AG10803 (cell line): ENCODE measurements around the gene DUSP5.

ENCODE experiments used
- DNase-seq: peaks from one replicate; pipeline ENCODE4 v3.0.0; 2010; ENCODE audit warnings: low read depth
- H3K4me3 ChIP-seq: 2 replicates; pipeline ENCODE4 v1.5.1; 2011; ENCODE audit warnings: mild to moderate bottlenecking, low read length, control low read depth
- TF ChIP-seq, protein P1 (sequence below): conservative IDR thresholded peaks from 2 replicates; pipeline ENCODE4 v1.5.1; 2011; ENCODE audit warnings: mild to moderate bottlenecking, low read length, control low read depth, inconsistent platforms

DUSP5 gene

GRCh38 chr10:110511734-110512449 lies 14.2 kb downstream of the DUSP5 start:
- TF ChIP-seq, protein P1, sequence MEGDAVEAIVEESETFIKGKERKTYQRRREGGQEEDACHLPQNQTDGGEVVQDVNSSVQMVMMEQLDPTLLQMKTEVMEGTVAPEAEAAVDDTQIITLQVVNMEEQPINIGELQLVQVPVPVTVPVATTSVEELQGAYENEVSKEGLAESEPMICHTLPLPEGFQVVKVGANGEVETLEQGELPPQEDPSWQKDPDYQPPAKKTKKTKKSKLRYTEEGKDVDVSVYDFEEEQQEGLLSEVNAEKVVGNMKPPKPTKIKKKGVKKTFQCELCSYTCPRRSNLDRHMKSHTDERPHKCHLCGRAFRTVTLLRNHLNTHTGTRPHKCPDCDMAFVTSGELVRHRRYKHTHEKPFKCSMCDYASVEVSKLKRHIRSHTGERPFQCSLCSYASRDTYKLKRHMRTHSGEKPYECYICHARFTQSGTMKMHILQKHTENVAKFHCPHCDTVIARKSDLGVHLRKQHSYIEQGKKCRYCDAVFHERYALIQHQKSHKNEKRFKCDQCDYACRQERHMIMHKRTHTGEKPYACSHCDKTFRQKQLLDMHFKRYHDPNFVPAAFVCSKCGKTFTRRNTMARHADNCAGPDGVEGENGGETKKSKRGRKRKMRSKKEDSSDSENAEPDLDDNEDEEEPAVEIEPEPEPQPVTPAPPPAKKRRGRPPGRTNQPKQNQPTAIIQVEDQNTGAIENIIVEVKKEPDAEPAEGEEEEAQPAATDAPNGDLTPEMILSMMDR, result no peak
- H3K4me3 ChIP-seq, result no peak overlapping the region
- no peak for DNase-seq

DNA sequence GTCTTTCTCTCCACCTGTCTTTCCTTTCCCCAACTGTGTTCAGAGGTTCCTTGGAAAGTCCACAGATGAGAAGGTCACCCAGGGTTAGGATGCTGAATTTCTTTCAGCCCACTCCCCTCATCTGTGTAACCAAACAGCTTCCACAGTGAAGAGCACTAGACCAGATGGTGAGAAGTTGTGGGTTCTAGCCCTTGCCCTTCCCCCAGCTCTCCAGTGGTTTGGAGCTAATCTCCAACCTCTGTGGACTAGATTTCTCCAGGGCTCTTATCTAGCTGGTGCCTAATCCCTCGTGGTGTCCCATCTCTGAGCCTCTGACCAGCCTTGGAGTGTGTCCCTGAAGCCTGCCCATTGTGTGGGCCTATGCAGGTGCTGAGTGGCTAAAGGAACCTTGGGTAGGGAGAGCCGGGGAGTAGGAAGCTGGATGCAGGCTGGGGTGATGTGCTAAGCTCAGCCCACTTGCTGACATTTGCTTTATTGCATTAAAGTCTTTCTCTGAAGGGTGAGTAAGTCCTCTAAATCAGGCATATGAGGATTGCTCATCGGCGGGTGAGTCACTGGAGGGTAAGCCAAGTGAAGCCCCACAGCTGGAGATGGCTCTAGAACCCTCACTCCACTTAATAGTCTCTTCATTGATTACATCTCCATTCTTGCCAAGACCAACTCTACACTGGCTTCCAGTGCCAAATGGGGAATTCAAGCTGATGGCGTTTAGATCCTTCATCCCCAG lies 14.9 kb downstream of the DUSP5 start:
- peak; percentile 77 for DNase-seq
- TF ChIP-seq, protein P1, result no peak
- H3K4me3 ChIP-seq, result no peak overlapping the region

DNA sequence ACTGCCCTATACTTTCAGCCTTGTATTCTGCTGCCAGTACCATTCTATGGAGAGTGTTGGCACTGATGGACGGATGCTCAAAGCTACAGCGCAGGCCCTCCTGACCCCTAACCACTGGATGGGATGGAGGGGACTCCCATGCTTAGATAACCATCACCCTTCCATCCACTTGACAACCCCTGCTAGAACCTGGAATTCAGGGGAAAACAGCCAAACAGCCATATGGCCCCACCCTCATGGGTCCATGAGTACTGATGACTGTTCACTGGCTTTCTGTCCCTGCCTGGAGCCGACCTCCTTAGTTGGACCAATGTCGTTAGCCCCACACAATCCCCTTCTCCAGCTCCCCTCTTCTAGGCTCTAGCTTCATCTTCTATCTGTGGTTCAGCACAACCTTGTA lies 16.2 kb downstream of the DUSP5 start:
- no peak for DNase-seq
- H3K4me3 ChIP-seq, result no peak overlapping the region
- TF ChIP-seq, protein P1, result no peak

- no peak for DNase-seq
- TF ChIP-seq, protein P1, result no peak
- no peak overlapping the region for H3K4me3 ChIP-seq
Measured at GRCh38 chr10:110514848-110515247, 17.1 kb downstream of the DUSP5 start.

DNA sequence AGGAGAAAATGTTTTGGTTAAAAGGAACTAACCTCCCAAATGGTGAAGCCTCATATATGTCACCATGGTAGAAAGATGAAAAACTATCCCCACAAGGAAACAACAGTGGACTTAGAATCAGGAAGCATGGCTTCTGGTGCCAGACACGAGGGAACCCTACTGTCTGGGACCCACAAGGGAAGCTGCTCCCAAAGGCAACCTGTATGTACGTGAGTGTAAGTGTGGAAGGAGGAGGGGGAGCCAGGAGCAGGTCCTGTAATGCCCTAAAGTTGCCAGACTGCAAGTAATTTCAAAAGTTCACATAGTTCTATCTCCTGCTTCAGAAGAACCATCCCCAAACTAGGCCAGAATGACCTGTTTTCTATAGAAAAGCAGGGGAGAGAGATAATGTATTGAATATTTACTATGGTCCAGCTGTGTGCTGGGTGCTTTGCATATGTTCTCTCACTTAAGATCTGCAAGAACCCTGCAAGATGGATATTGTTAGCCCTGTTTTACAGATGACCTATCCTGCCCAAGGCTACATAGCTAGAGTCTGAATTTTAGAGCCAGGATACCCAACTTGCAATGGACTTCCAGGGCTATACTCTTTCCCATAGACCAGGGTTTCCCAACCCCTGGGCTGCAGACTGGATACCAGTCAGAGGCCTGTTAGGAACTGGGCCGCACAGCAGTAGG lies 19.2 kb downstream of the DUSP5 start:
- DNase-seq, result no peak
- TF ChIP-seq, protein P1, result no peak
- no peak overlapping the region for H3K4me3 ChIP-seq

GRCh38 chr10:110522365-110522988 lies 24.8 kb downstream of the DUSP5 start:
- TF ChIP-seq, protein P1, result no peak
- peak; percentile 37 for DNase-seq
- H3K4me3 ChIP-seq, result no peak overlapping the region
